TTC549 (cell line): ENCODE data around the gene BZW2.
"Not testable (repeated sequence)": the region's sequence is repeated elsewhere in the genome, so short reads cannot be mapped to it uniquely, and the experiment has no call there.

Experiments
- FAIRE-seq: peaks from 2 replicates; lab custom pipeline; 2012; peaks lifted over from hg19 to GRCh38; lab: Jason Lieb, UNC

Gene BZW2

GRCh38 chr7:16646472-16647072 lies 591 bp downstream of the BZW2 start:
- no peak for FAIRE-seq

- FAIRE-seq, result no peak
Measured at GRCh38 chr7:16647435-16647960, 1.5 kb downstream of the BZW2 start.

- FAIRE-seq, result no peak
Measured at GRCh38 chr7:16648551-16648950, 2.6 kb downstream of the BZW2 start.

GRCh38 chr7:16649196-16649595 lies 3.2 kb downstream of the BZW2 start:
- no peak for FAIRE-seq

- no peak for FAIRE-seq
Measured at GRCh38 chr7:16650266-16650665, 4.3 kb downstream of the BZW2 start.

- FAIRE-seq, result no peak
Measured at GRCh38 chr7:16651396-16652239, 5.6 kb downstream of the BZW2 start.

- FAIRE-seq, result no peak
Measured at GRCh38 chr7:16652240-16652583, 6.2 kb downstream of the BZW2 start.

GRCh38 chr7:16652888-16653287 lies 6.9 kb downstream of the BZW2 start:
- no peak for FAIRE-seq

- FAIRE-seq, result no peak
Measured at GRCh38 chr7:16655394-16655793, 9.4 kb downstream of the BZW2 start.

- FAIRE-seq, result no peak
Measured at GRCh38 chr7:16656141-16656540, 10.2 kb downstream of the BZW2 start.

GRCh38 chr7:16657656-16658279 lies 11.8 kb downstream of the BZW2 start:
- no peak for FAIRE-seq

GRCh38 chr7:16659854-16660497 lies 14.0 kb downstream of the BZW2 start:
- FAIRE-seq, result not testable (repeated sequence)

- FAIRE-seq, result no peak
Measured at GRCh38 chr7:16660702-16661464, 14.9 kb downstream of the BZW2 start.

- no peak for FAIRE-seq
Measured at GRCh38 chr7:16661924-16662323, 15.9 kb downstream of the BZW2 start.

- no peak for FAIRE-seq
Measured at GRCh38 chr7:16667355-16667754, 21.4 kb downstream of the BZW2 start.

- no peak for FAIRE-seq
Measured at GRCh38 chr7:16668049-16668858, 22.3 kb downstream of the BZW2 start.

- FAIRE-seq, result no peak
Measured at GRCh38 chr7:16668978-16669377, 23.0 kb downstream of the BZW2 start.

GRCh38 chr7:16669581-16669980 lies 23.6 kb downstream of the BZW2 start:
- FAIRE-seq, result no peak

- FAIRE-seq, result no peak
Measured at GRCh38 chr7:16670021-16670420, 24.0 kb downstream of the BZW2 start.

- no peak for FAIRE-seq
Measured at GRCh38 chr7:16670731-16671344, 24.9 kb downstream of the BZW2 start.

- no peak for FAIRE-seq
Measured at GRCh38 chr7:16671811-16672210, 25.8 kb downstream of the BZW2 start.
